HUES6 (cell line): ENCODE results near the gene PIEZO2.
"Not testable (repeated sequence)": the region's sequence is repeated elsewhere in the genome, so short reads cannot be mapped to it uniquely, and the experiment has no call there.

Experiments
- H3K27ac ChIP-seq: 2 replicates; pipeline ENCODE4 v1.7.0; 2013; ENCODE audit warnings: low read depth, mild to moderate bottlenecking, low read length, inconsistent platforms
- H3K27me3 ChIP-seq: 2 replicates; pipeline ENCODE4 v1.6.1; 2013; ENCODE audit warnings: low read length; ENCODE audit not compliant: control insufficient read depth, insufficient read depth
- H3K36me3 ChIP-seq: 2 replicates; pipeline ENCODE4 v1.6.1; 2013; ENCODE audit warnings: low read length; ENCODE audit not compliant: control insufficient read depth, insufficient read depth
- H3K4me1 ChIP-seq: 2 replicates; pipeline ENCODE4 v1.6.1; 2013; ENCODE audit warnings: low read length; ENCODE audit not compliant: control insufficient read depth, insufficient read depth
- H3K4me3 ChIP-seq: 2 replicates; pipeline ENCODE4 v1.5.1; 2013; ENCODE audit warnings: low read depth, low read length
- H3K9ac ChIP-seq: one replicate; pipeline ENCODE4 v1.6.1; 2013; ENCODE audit warnings: mild to moderate bottlenecking, low read length
- H3K9me3 ChIP-seq: 2 replicates; pipeline ENCODE4 v1.6.1; 2013; ENCODE audit warnings: low read depth, low read length; ENCODE audit not compliant: control insufficient read depth, insufficient read depth

Gene PIEZO2

DNA sequence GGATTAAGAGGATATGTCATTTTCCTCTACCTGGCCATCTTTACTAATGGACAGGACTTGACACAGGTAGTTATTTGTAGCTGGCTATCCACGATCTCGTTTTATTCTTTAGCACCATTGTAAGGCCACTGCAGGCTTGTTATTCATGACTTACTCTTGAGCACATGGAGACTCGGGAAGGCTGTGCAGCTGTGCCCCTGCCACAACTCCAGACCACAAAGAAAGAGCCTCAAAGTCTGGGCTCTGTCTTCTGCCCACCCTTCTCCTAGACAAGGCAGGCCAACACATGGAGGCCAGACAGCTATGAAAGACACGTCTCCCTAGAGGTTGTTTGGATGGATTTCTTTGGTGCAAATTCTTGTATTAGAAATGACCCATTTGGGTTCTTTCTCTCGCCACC lies 489.8 kb downstream of the PIEZO2 start:
- no peaks in the 10 kb centered on the region for H3K36me3 ChIP-seq
- no peak overlapping the region for H3K9ac ChIP-seq
- H3K4me1 ChIP-seq = peaks cover 20% of the 10 kb centered on the region; the same call in 1 of the 2 replicates
- no peaks in the 10 kb centered on the region for H3K27me3 ChIP-seq
- H3K4me3 ChIP-seq = no peak overlapping the region
- H3K27ac ChIP-seq = no peak overlapping the region
- H3K9me3 ChIP-seq = no peaks in the 10 kb centered on the region

DNA sequence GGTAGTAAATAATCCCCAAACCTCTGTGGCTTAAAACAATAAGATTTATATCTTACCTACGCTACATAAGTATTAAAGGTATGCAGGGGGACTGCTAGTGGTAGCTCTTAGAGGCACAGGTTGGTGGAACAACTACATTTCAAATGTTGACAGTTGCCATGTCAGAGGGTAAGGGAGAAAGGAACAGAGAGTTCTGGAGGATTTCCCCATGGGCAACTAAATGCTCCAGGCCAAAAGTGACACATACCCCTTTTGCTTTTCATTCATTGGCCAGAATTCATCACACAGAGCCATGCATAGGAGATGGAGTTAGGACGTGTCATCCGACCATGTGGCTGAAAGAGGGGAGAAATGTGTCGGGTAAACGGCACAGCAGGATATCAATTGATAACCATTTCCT lies 490.4 kb downstream of the PIEZO2 start:
- Histone ChIP-seq H3K4me3 (no peak overlapping the region), H3K9ac (no peak overlapping the region), H3K27ac (no peak overlapping the region), H3K36me3 (no peaks in the 10 kb centered on the region), H3K27me3 (no peaks in the 10 kb centered on the region), H3K9me3 (no peaks in the 10 kb centered on the region), H3K4me1 (peaks cover 20% of the 10 kb centered on the region; the same call in 1 of the 2 replicates)

GRCh38 chr18:10644003-10644402 lies 505.4 kb downstream of the PIEZO2 start:
- not testable (repeated sequence) for H3K4me1 ChIP-seq, H3K27me3 ChIP-seq, H3K9ac ChIP-seq, H3K9me3 ChIP-seq, H3K36me3 ChIP-seq, H3K27ac ChIP-seq, H3K4me3 ChIP-seq

DNA sequence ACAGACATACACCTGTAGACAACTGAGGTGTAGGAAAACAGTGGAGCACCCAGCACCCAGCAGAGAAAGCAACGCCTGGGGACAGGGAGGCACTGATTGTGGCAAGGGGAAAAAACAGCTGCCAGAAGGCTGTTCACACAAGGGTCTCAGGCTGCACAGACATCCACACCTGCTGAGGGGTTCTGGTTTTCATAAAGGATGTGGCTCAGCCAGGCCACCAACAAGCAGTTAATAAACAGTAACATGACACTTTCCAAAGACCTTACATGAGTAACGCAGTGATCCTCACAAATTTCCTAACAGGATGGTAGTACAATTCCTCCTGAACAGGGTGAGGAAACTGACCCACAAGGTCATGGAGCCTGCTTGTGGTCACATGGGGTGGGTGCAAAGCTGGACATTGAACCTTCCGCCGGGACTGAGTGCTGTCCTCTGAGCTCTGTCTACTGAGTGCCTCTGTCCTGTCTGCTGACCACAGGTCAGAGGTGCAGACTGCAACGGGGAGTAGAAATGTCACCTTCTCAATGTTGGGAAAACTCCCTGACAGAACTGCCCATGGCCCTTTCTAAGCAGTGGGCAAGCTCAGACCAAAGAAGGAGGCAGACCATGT lies 506.3 kb downstream of the PIEZO2 start:
- not testable (repeated sequence) for H3K27ac ChIP-seq, H3K9ac ChIP-seq, H3K4me3 ChIP-seq, H3K27me3 ChIP-seq, H3K4me1 ChIP-seq, H3K36me3 ChIP-seq, H3K9me3 ChIP-seq

DNA sequence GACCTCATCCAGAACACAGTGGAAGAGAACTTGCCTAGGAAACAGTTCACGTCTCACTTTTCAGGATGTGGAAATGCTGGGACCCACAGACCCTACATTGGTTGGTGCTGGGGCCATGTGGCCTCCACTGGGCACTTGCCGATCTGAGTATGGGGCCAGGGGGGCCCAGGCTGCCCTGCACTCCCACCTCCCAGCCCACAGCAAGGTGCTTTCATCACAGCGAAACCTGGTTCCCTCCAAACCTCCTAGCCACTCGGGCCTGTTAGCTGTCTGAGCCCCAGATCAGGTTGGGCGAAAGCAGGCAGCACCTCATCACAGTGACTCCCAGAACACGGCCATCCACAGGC lies 510.9 kb downstream of the PIEZO2 start:
- not testable (repeated sequence) for H3K4me1 ChIP-seq, H3K27me3 ChIP-seq, H3K9ac ChIP-seq, H3K27ac ChIP-seq, H3K4me3 ChIP-seq, H3K36me3 ChIP-seq, H3K9me3 ChIP-seq

- not testable (repeated sequence) for H3K9me3 ChIP-seq, H3K4me1 ChIP-seq, H3K27ac ChIP-seq
These were observed 511.4 kb downstream of the PIEZO2 start for GRCh38 chr18:10637858-10638538.

GRCh38 chr18:10629076-10629475 lies 520.3 kb downstream of the PIEZO2 start:
- H3K4me3 ChIP-seq, H3K36me3 ChIP-seq, H3K9ac ChIP-seq, H3K9me3 ChIP-seq, H3K27me3 ChIP-seq, H3K27ac ChIP-seq, H3K4me1 ChIP-seq: not testable (repeated sequence)

More at GRCh38 chr18:10637858-10638538, 511.4 kb downstream of the PIEZO2 start:
- not testable (repeated sequence) for H3K27me3 ChIP-seq, H3K36me3 ChIP-seq, H3K9ac ChIP-seq, H3K4me3 ChIP-seq

- H3K4me3 ChIP-seq, H3K4me1 ChIP-seq, H3K27ac ChIP-seq, H3K9ac ChIP-seq, H3K9me3 ChIP-seq, H3K36me3 ChIP-seq, H3K27me3 ChIP-seq: not testable (repeated sequence)
These were observed 522.7 kb downstream of the PIEZO2 start for GRCh38 chr18:10626606-10627213.

- H3K36me3 ChIP-seq, H3K4me3 ChIP-seq, H3K27ac ChIP-seq, H3K9me3 ChIP-seq, H3K27me3 ChIP-seq, H3K9ac ChIP-seq, H3K4me1 ChIP-seq: not testable (repeated sequence)
These were observed 525.8 kb downstream of the PIEZO2 start for GRCh38 chr18:10623606-10624005.

DNA sequence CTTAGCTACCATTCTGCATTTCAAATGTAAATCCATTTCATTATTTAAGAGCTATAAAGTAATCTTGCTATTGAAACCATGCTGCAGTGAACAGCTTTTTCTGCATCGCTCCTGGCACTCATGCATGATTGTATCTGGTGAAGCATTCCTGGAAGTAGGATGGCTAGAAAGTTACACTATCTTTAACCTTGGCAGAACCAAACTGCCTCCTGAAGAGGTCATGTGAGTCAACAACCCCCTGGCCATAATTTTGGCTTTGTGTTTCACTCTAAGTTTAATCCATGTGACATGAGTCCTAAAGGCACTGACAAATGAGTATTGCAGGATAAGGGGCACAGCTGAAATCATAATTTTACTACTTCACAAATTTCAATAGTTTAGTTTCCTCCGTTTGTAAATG lies 526.4 kb downstream of the PIEZO2 start:
- not testable (repeated sequence) for H3K4me1 ChIP-seq, H3K36me3 ChIP-seq, H3K9me3 ChIP-seq, H3K9ac ChIP-seq, H3K27ac ChIP-seq, H3K27me3 ChIP-seq, H3K4me3 ChIP-seq

- H3K36me3 ChIP-seq, H3K9me3 ChIP-seq, H3K27me3 ChIP-seq, H3K27ac ChIP-seq, H3K4me3 ChIP-seq, H3K4me1 ChIP-seq, H3K9ac ChIP-seq: not testable (repeated sequence)
These were observed 528.6 kb downstream of the PIEZO2 start for GRCh38 chr18:10620670-10621329.
